ENCODE results near the gene MXD4.

MXD4 gene

DNA sequence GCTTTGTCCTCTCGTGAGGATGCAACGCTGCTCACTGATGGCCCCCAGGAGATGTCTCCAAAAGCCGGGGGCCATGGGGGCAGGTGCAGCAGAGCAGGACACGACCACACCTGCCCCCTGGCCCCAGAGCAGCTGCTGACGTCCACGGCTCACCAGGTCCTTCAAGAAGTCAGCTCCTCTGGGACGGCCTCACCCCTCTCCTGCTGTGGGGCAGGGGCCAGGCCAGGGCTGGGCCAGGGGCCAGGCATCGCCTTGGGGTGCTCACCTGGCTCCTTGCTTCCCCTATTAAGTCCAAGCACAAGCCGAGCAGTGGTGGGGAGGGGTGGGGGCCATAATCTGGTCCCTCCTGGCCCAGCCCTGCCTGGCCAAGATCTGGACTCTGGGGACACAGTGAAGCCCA is 28.6 kb upstream of the MXD4 start:
- TF ChIP-seq, protein P1, sequence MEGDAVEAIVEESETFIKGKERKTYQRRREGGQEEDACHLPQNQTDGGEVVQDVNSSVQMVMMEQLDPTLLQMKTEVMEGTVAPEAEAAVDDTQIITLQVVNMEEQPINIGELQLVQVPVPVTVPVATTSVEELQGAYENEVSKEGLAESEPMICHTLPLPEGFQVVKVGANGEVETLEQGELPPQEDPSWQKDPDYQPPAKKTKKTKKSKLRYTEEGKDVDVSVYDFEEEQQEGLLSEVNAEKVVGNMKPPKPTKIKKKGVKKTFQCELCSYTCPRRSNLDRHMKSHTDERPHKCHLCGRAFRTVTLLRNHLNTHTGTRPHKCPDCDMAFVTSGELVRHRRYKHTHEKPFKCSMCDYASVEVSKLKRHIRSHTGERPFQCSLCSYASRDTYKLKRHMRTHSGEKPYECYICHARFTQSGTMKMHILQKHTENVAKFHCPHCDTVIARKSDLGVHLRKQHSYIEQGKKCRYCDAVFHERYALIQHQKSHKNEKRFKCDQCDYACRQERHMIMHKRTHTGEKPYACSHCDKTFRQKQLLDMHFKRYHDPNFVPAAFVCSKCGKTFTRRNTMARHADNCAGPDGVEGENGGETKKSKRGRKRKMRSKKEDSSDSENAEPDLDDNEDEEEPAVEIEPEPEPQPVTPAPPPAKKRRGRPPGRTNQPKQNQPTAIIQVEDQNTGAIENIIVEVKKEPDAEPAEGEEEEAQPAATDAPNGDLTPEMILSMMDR (IDR thresholded peaks at IDR 0.05), result no peak

- TF ChIP-seq, protein P1 (IDR thresholded peaks at IDR 0.05), result no peak
Observed at GRCh38 chr4:2289955-2290333, 28.0 kb upstream of the MXD4 start.

GRCh38 chr4:2289311-2289954 is 27.5 kb upstream of the MXD4 start:
- TF ChIP-seq, protein P1 (IDR thresholded peaks at IDR 0.05), result no peak

- TF ChIP-seq, protein P1 (IDR thresholded peaks at IDR 0.05), result no peak
Observed at GRCh38 chr4:2288051-2288541, 26.2 kb upstream of the MXD4 start.

DNA sequence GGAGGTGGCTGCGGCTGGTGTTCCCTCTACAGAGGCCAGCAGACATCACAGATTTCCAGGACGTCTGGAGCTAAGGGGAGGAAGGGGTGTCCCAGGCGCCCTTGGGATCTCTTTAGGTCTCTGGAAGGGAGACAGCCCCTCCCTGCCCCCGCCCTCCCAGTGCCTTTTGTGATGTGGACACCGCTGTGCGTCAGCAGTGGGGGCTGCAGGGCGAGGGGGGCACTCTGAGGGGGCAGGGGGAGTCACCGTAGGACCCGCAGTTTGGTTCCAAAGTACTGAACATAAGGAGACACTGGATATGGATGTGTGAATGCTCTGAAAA is 25.6 kb upstream of the MXD4 start:
- TF ChIP-seq, protein P1 (IDR thresholded peaks at IDR 0.05), result no peak

DNA sequence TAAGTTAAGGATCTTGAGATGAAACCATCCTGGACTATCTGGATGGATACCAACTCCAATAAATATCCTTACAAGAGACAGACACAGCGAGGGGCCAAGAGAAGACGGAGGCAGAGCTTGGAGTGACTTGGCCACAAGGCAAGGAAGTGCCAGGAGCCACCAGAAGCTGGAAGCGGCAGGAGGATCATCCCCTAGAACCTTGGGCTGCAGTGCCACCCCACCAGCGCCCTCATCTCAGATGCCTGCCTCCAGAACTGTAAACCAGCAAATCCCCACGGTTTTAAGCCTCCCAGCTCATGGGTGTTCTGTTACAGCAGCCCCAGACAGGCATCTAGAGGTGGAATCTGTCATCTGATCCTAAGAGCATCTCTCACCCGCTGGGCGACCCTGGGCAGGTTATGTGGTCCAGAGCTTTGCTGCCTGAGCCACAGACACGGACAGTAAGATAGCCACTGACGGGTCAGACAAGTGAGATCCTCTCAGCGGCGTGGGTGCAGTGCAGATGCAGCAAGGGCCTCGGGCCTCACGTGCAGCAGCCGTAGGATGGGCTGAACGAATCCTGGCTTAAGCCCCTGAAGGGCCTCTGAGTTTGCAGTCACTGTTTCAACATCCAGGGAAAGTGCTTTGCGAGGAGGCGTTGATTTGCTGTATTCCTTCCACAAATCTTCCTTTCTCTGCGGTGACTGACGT is 25.1 kb upstream of the MXD4 start:
- TF ChIP-seq, protein P1 (IDR thresholded peaks at IDR 0.05), result no peak

DNA sequence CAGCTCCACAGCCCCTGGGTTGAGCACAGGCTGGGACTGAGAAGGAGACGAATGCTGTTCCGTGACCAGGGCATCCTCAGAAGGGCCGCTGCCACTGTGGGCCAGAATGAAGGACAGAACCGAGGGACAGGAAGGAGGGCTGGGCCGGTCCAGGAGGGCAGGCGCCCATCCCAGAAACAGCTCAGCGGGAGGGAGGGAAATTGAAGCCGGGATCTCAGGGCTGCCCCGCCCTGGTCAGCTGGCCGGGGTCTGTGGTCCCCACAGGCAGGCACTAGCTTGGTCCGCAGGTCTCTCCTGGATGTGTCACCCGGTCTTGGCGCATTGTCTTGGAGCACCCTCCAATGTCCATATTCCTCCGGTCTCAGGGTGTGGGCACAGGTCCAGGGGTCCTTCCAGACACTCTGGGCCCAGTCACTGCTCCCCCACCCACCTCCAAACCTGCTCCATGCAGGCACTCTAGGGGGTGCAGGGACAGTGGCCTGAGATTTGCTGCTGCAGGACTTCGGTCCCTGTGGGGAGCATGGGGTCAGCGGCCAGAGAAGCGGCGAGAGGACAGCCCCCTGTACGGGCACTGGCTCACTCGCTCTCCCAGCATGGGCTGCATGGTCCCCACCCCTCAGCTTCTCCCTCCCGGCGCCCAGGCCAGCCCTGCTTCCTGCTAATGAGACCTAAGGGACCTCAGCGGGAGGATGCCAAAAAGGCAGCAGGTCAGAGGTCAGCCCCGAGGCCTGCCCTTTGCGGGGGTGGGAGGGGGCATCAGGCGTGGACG is 23.9 kb upstream of the MXD4 start:
- TF ChIP-seq, protein P1 (IDR thresholded peaks at IDR 0.05), result no peak

Data from LNCAP (cell line).